Natural killer cell treated with Interleukin-12 subunit alpha and Interleukin-12 subunit beta and Interleukin-15 and Interleukin-18, amount 100 ng/mL, for 72 hours (primary cell): Measurements from ENCODE around the gene NCAPH2. TPM values are rescaled to one million over a fixed set of nuclear protein-coding genes. Genes with fewer than 3 reads are reported as not detected.

Experiments
- ATAC-seq, 2 donors: fragments of 150-1000 bp; cut with Tn5 transposase in 1 of 2; sonication (Bioruptor Pico), chemical (Tn5 transposase) in 1 of 2; 2 replicates each; pipeline ENCODE4 v1.10.0; 2021
- DNase-seq: peaks from one replicate; pipeline ENCODE4 v3.0.0; 2022; ENCODE audit warnings: low spot score
- H3K27ac Mint-ChIP-seq, 2 donors: 1 replicate in 1 of 2; 2 replicates in 1 of 2; pipeline ENCODE4 v1.8.0; 2022; ENCODE audit warnings: mixed read lengths in 2 of 2, mild to moderate bottlenecking in 1 of 2, moderate library complexity in 1 of 2
- H3K27me3 Mint-ChIP-seq, 2 donors: 1 replicate in 1 of 2; 2 replicates in 1 of 2; pipeline ENCODE4 v1.8.0; 2022; ENCODE audit warnings: mixed read lengths in 2 of 2
- H3K36me3 Mint-ChIP-seq: one replicate; pipeline ENCODE4 v1.8.0; 2022; ENCODE audit warnings: mixed read lengths
- H3K4me1 Mint-ChIP-seq, 2 donors: 1 replicate in 1 of 2; 2 replicates in 1 of 2; pipeline ENCODE4 v1.8.0; 2022; ENCODE audit warnings: low read depth in 2 of 2, mixed read lengths in 2 of 2, mild to moderate bottlenecking in 1 of 2
- H3K4me3 Mint-ChIP-seq: one replicate; pipeline ENCODE4 v1.8.0; 2022; ENCODE audit warnings: mixed read lengths
- H3K9me3 Mint-ChIP-seq: 2 replicates; pipeline ENCODE4 v1.8.0; 2022; ENCODE audit warnings: mixed read lengths
- total RNA-seq, 2 donors: library from RNA; stranded (reverse); gene quantifications; one replicate each; pipeline ENCODE4 v1.2.3, GENCODE V29; 2022

Gene NCAPH2
- total RNA-seq, 2 donors from 2014 or later = 105 to 156 TPM

GRCh38 chr22:50489363-50490243 lies 18.4 kb upstream of the NCAPH2 start:
- peaks cover 0 to 4% of the 10 kb centered on the region in 2 donors for H3K27me3 Mint-ChIP-seq
- no peak overlapping the region for H3K4me3 Mint-ChIP-seq
- H3K9me3 Mint-ChIP-seq = no peaks in the 10 kb centered on the region
- H3K27ac Mint-ChIP-seq = no peak overlapping the region
- peaks cover 5 to 6% of the 10 kb centered on the region in 2 donors for H3K4me1 Mint-ChIP-seq
- ATAC-seq (no peak), DNase-seq (no peak)
- no peaks in the 10 kb centered on the region for H3K36me3 Mint-ChIP-seq

GRCh38 chr22:50490531-50491308 lies 17.3 kb upstream of the NCAPH2 start:
- no peak overlapping the region for H3K27ac Mint-ChIP-seq
- H3K4me1 Mint-ChIP-seq = peaks cover 5 to 6% of the 10 kb centered on the region in 2 donors
- ATAC-seq = no peak
- peaks cover 2 to 4% of the 10 kb centered on the region in 2 donors for H3K27me3 Mint-ChIP-seq
- H3K36me3 Mint-ChIP-seq = no peaks in the 10 kb centered on the region
- H3K4me3 Mint-ChIP-seq = no peak overlapping the region
- no peak for DNase-seq
- no peaks in the 10 kb centered on the region for H3K9me3 Mint-ChIP-seq

- H3K36me3 Mint-ChIP-seq = no peaks in the 10 kb centered on the region
- ATAC-seq = no peak
- no peak overlapping the region for H3K27ac Mint-ChIP-seq
- peaks cover 6 to 7% of the 10 kb centered on the region in 2 donors for H3K27me3 Mint-ChIP-seq
- H3K4me3 Mint-ChIP-seq = no peak overlapping the region
- peaks cover 0 to 6% of the 10 kb centered on the region in 2 donors for H3K4me1 Mint-ChIP-seq
- no peak for DNase-seq
- H3K9me3 Mint-ChIP-seq = no peaks in the 10 kb centered on the region
Observed at GRCh38 chr22:50497093-50497492, 10.9 kb upstream of the NCAPH2 start.

- Mint-ChIP-seq H3K4me3 (no peak overlapping the region), H3K27ac (no peak overlapping the region), H3K27me3 (peaks cover 6 to 7% of the 10 kb centered on the region in 2 donors), H3K4me1 (peaks cover 0 to 6% of the 10 kb centered on the region in 2 donors), H3K9me3 (no peaks in the 10 kb centered on the region), H3K36me3 (no peaks in the 10 kb centered on the region)
- peak; percentile 78 to 84 for ATAC-seq
- no peak for DNase-seq
Observed at GRCh38 chr22:50498322-50498890, 9.6 kb upstream of the NCAPH2 start.

- Mint-ChIP-seq H3K4me1 (peaks cover 0 to 6% of the 10 kb centered on the region in 2 donors), H3K4me3 (no peak overlapping the region), H3K27ac (no peak overlapping the region), H3K36me3 (no peaks in the 10 kb centered on the region), H3K9me3 (no peaks in the 10 kb centered on the region), H3K27me3 (peaks cover 6 to 7% of the 10 kb centered on the region in 2 donors)
- DNase-seq (no peak), ATAC-seq (no peak)
Observed at GRCh38 chr22:50500452-50500851, 7.6 kb upstream of the NCAPH2 start.

GRCh38 chr22:50502096-50502495 lies 5.9 kb upstream of the NCAPH2 start:
- no peak overlapping the region for H3K27ac Mint-ChIP-seq
- DNase-seq (no peak), ATAC-seq (no peak)
- H3K27me3 Mint-ChIP-seq = peaks cover 3% of the 10 kb centered on the region in 2 donors
- H3K4me3 Mint-ChIP-seq = no peak overlapping the region
- H3K4me1 Mint-ChIP-seq = peaks cover 0 to 6% of the 10 kb centered on the region in 2 donors
- H3K36me3 Mint-ChIP-seq = no peaks in the 10 kb centered on the region
- H3K9me3 Mint-ChIP-seq = no peaks in the 10 kb centered on the region

GRCh38 chr22:50502628-50503474 lies 5.2 kb upstream of the NCAPH2 start:
- peaks cover 0 to under 1% of the 10 kb centered on the region in 2 donors for H3K27me3 Mint-ChIP-seq
- ATAC-seq (no peak), DNase-seq (no peak)
- H3K9me3 Mint-ChIP-seq = no peaks in the 10 kb centered on the region
- no peak overlapping the region for H3K27ac Mint-ChIP-seq
- no peak overlapping the region for H3K4me3 Mint-ChIP-seq
- H3K4me1 Mint-ChIP-seq = peaks cover 0 to 8% of the 10 kb centered on the region in 2 donors
- no peaks in the 10 kb centered on the region for H3K36me3 Mint-ChIP-seq

- peaks cover under 1% of the 10 kb centered on the region for H3K36me3 Mint-ChIP-seq
- H3K27me3 Mint-ChIP-seq = no peaks in the 10 kb centered on the region
- no peaks in the 10 kb centered on the region for H3K9me3 Mint-ChIP-seq
- H3K4me1 Mint-ChIP-seq = peaks cover 1 to 10% of the 10 kb centered on the region in 2 donors
- no peak overlapping the region for H3K27ac Mint-ChIP-seq
- DNase-seq = no peak
- no peak overlapping the region for H3K4me3 Mint-ChIP-seq
- ATAC-seq = no peak
Observed at GRCh38 chr22:50503475-50504145, 4.4 kb upstream of the NCAPH2 start.

- Mint-ChIP-seq H3K36me3 (peaks cover 9% of the 10 kb centered on the region), H3K9me3 (no peaks in the 10 kb centered on the region), H3K27me3 (no peaks in the 10 kb centered on the region), H3K27ac (no peak overlapping the region), H3K4me1 (peaks cover 11 to 17% of the 10 kb centered on the region in 2 donors), H3K4me3 (no peak overlapping the region)
- no peak for DNase-seq
- ATAC-seq = no peak
Observed at GRCh38 chr22:50504369-50505211, 3.4 kb upstream of the NCAPH2 start.

- DNase-seq = no peak
- no peak overlapping the region for H3K4me3 Mint-ChIP-seq
- no peaks in the 10 kb centered on the region for H3K9me3 Mint-ChIP-seq
- H3K4me1 Mint-ChIP-seq = peaks cover 13 to 18% of the 10 kb centered on the region in 2 donors
- H3K36me3 Mint-ChIP-seq = peaks cover 9% of the 10 kb centered on the region
- H3K27me3 Mint-ChIP-seq = no peaks in the 10 kb centered on the region
- ATAC-seq = no peak
- H3K27ac Mint-ChIP-seq = no peak overlapping the region
Observed at GRCh38 chr22:50505276-50505775, 2.7 kb upstream of the NCAPH2 start.

GRCh38 chr22:50505776-50506610 lies 2.0 kb upstream of the NCAPH2 start:
- DNase-seq = no peak
- Mint-ChIP-seq H3K27me3 (no peaks in the 10 kb centered on the region), H3K27ac (no peak overlapping the region), H3K4me1 (peaks cover 13 to 16% of the 10 kb centered on the region in 2 donors), H3K9me3 (no peaks in the 10 kb centered on the region), H3K36me3 (peaks cover 9% of the 10 kb centered on the region), H3K4me3 (peak overlapping the region; percentile 93)
- no peak for ATAC-seq
